GM12878 (cell line): ENCODE results near the gene SLCO2B1. TPM values are rescaled to one million over a fixed set of nuclear protein-coding genes. Genes with fewer than 3 reads are reported as not detected.

ENCODE experiments used
- ATAC-seq: fragments of 200-7000 bp; cut with Tn5 transposase; 3 replicates; pipeline ENCODE4 v1.9.1; 2020; ENCODE audit warnings: mild to moderate bottlenecking, moderate library complexity
- BruUV-seq: library from RNA; stranded (reverse); fragments of 400-500 nt; replicated peaks from 2 replicates; lab custom pipeline; 2021; lab: Mats Ljungman, UMichigan
- CTCF ChIA-PET: fragments of 300-600 bp; sonication (Branson Sonifier 250); formaldehyde crosslinking; extraction: SDS; loops from one replicate; lab custom pipeline; 2021; ENCODE audit warnings: inconsistent platforms; lab: Yijun Ruan, JAX
- POLR2A ChIA-PET: fragments of 350-600 bp; formaldehyde crosslinking; extraction: SDS; loops from one replicate; lab custom pipeline; 2021; ENCODE audit warnings: inconsistent platforms; lab: Charles Lee
- RAD21 ChIA-PET: fragments of 300-600 bp; sonication (Branson Sonifier 250); formaldehyde crosslinking; loops from one replicate; lab custom pipeline; 2023; ENCODE audit warnings: antibody characterized with exemption; ENCODE audit not compliant: unreplicated experiment; lab: Charles Lee
- SMC1A ChIA-PET: fragments of 300-600 bp; sonication (Branson Sonifier 250); formaldehyde crosslinking; loops from one replicate; lab custom pipeline; 2023; ENCODE audit not compliant: unreplicated experiment, uncharacterized antibody; lab: Charles Lee
- DNase-seq: peaks from one replicate; pipeline ENCODE4 v3.0.0-alpha.2; 2011; ENCODE audit warnings: low read depth, low spot score
- FAIRE-seq: peaks from 3 replicates; lab custom pipeline; 2011; peaks lifted over from hg19 to GRCh38; lab: Jason Lieb, UNC
- H2AFZ ChIP-seq: 2 replicates; pipeline ENCODE4 v1.6.0; 2011; ENCODE audit warnings: low read depth, low read length, control low read depth; ENCODE audit not compliant: control insufficient read depth
- H3K27ac ChIP-seq: 2 replicates; pipeline ENCODE4 v1.5.1; 2011; ENCODE audit warnings: control low read depth; ENCODE audit not compliant: control insufficient read depth, insufficient read depth
- H3K27me3 ChIP-seq, 2 experiments: replicated peaks in 1 of 2; 2 replicates each; pipeline versions ENCODE4 v1.6.0 to v1.6.1; 2011; ENCODE audit warnings: low read length in 1 of 2; ENCODE audit not compliant: control insufficient read depth in 2 of 2, insufficient read depth in 2 of 2
- H3K36me3 ChIP-seq, 2 experiments: 2 replicates each; pipeline ENCODE4 v1.5.1; 2011; ENCODE audit warnings: low read length in 1 of 2; ENCODE audit not compliant: control insufficient read depth in 2 of 2, insufficient read depth in 2 of 2
- H3K4me1 ChIP-seq: 2 replicates; pipeline ENCODE4 v1.6.1; 2011; ENCODE audit warnings: mild to moderate bottlenecking, low read length, moderate library complexity, mixed read lengths; ENCODE audit not compliant: control insufficient read depth, insufficient read depth
- H3K4me2 ChIP-seq: 2 replicates; pipeline ENCODE4 v1.6.0; 2011; ENCODE audit warnings: control low read depth; ENCODE audit not compliant: control insufficient read depth, insufficient read depth
- H3K4me3 ChIP-seq: fragments of 200-600 bp; sonication (generic); 2 replicates; pipeline ENCODE4 v1.5.1; 2016
- H3K79me2 ChIP-seq: 2 replicates; pipeline ENCODE4 v1.6.0; 2011; ENCODE audit warnings: low read length; ENCODE audit not compliant: control insufficient read depth, insufficient read depth
- H3K9ac ChIP-seq: 2 replicates; pipeline ENCODE4 v1.8.0; 2011; ENCODE audit warnings: low read length, control low read depth, mixed read lengths; ENCODE audit not compliant: control insufficient read depth, insufficient read depth
- H3K9me3 ChIP-seq: replicated peaks from 3 replicates; pipeline ENCODE4 v1.5.1; 2011; ENCODE audit warnings: mild to moderate bottlenecking, low read length; ENCODE audit not compliant: control insufficient read depth, insufficient read depth
- H4K20me1 ChIP-seq: 2 replicates; pipeline ENCODE4 v1.6.0; 2011; ENCODE audit not compliant: control insufficient read depth, insufficient read depth
- BRCA1 ChIP-seq: IDR thresholded peaks from 2 replicates; pipeline ENCODE4 v1.6.1; 2011; ENCODE audit warnings: low read depth, low read length, improper control_type of control experiment
- GATAD2B ChIP-seq: fragments of 450-650 bp; conservative IDR thresholded peaks from 2 replicates; pipeline ENCODE4 v1.6.1; 2017; ENCODE audit warnings: low read depth, mild to moderate bottlenecking, moderate library complexity
- IRF4 ChIP-seq: IDR thresholded peaks from 2 replicates; pipeline ENCODE4 v1.6.1; 2011; ENCODE audit warnings: low read depth, low read length
- MEF2B ChIP-seq: fragments of 450-650 bp; IDR thresholded peaks from 2 replicates; pipeline ENCODE4 v1.6.1; 2018; ENCODE audit warnings: mild to moderate bottlenecking, moderate library complexity; ENCODE audit not compliant: partially characterized antibody, poor library complexity, severe bottlenecking
- MTA2 ChIP-seq: fragments of 450-650 bp; IDR thresholded peaks from 2 replicates; pipeline ENCODE4 v1.6.1; 2016; ENCODE audit warnings: low read depth, mild to moderate bottlenecking, moderate library complexity
- MYC ChIP-seq: IDR thresholded peaks from 2 replicates; pipeline ENCODE4 v1.6.1; 2011; ENCODE audit warnings: mild to moderate bottlenecking, low read length, moderate library complexity, inconsistent platforms; ENCODE audit not compliant: insufficient read depth, insufficient replicate concordance, insufficient read length, severe bottlenecking
- NFYB ChIP-seq: IDR thresholded peaks from 2 replicates; pipeline ENCODE4 v1.6.1; 2011; ENCODE audit warnings: low read depth, mild to moderate bottlenecking, low read length, improper control_type of control experiment, moderate library complexity; ENCODE audit not compliant: insufficient read depth
- RFX5 ChIP-seq: IDR thresholded peaks from 2 replicates; pipeline ENCODE4 v1.6.1; 2011; ENCODE audit warnings: low read depth, low read length, improper control_type of control experiment
- WGBS: methylation state at CpG from one replicate; pipeline ENCODE4 v1.1.6; 2016; ENCODE audit warnings: low lambda C conversion rate; ENCODE audit not compliant: insufficient replicate concordance, insufficient coverage; ENCODE audit errors: missing lambda C conversion rate; 5-methylcytosine and 5-hydroxymethylcytosine counted together
- in situ Hi-C: fragments of 300-500 bp; cut with MboI; formaldehyde crosslinking; loops from 9 replicates; pipeline ENCODE4 v1.14.3; 2018; ENCODE audit warnings: mixed read lengths
- intact Hi-C: fragments of 100-400 bp; cut with micrococcal nuclease; formaldehyde crosslinking; loops from one replicate; pipeline ENCODE4 v1.14.2; 2022; ENCODE audit not compliant: unreplicated experiment
- polyA plus RNA-seq, 11 experiments: library from polyadenylated mRNA; depleted of rRNA in 4 of 11; unstranded in 6 of 11; stranded (reverse) in 5 of 11; fragments of >200 nt; fragmentation: Nextera tagmentation in 4 of 11; fragmentation: Illumina TruSeq in 1 of 11; extraction: Ambion mirVana in 4 of 11; extraction: Trizol in 1 of 11; gene quantifications; 1 replicate in 1 of 11; 2 replicates in 10 of 11; pipeline versions ENCODE4 v1.2.1 to v1.2.3, GENCODE V29; 2011 to 2016; ENCODE audit warnings: inconsistent platforms in 2 of 11, missing spikeins in 2 of 11, low read depth in 1 of 11
- total RNA-seq, 4 experiments: library from RNA; depleted of rRNA in 3 of 4; stranded (reverse); fragments of >200 nt in 3 of 4; fragmentation: Illumina TruSeq in 1 of 4; extraction: Trizol in 1 of 4; gene quantifications; 2 replicates each; pipeline versions ENCODE4 v1.2.1 to v1.2.3, GENCODE V29; 2013 to 2021

SLCO2B1 gene
- total and polyA plus RNA-seq, 10 of the 15 experiments (the other 5 are each of a cell fraction or from before 2014, with no cell fraction given): 0.05 to 3.5 (median 0.93) TPM; not detected in 2

- Histone ChIP-seq H3K9ac (no peak overlapping the region), H3K4me2 (no peak overlapping the region), H3K4me3 (no peak overlapping the region), H3K79me2 (no peaks in the 10 kb centered on the region), H3K27ac (no peak overlapping the region), H3K9me3 (no peaks in the 10 kb centered on the region), H4K20me1 (peaks cover 3% of the 10 kb centered on the region; the same call in 1 of the 2 replicates), H2AFZ (no peak overlapping the region), H3K4me1 (no peaks in the 10 kb centered on the region), H3K36me3 (no peaks in the 10 kb centered on the region), H3K27me3 (no peaks in the 10 kb centered on the region; a peak in 1 of 4 replicates)
- 63% methylated on average over 8 of the region's 8 CpGs for WGBS
- BruUV-seq: no TSS peak
- ChIA-PET SMC1A (interaction anchor here (0.7 to 1.1 kb wide), 3 partner anchors 15 to 1967 kb away, joined by 3 read pairs; no protein-coding TSS in a partner anchor), CTCF (interaction anchor here (0.6 to 1.6 kb wide), 5 partner anchors 14 to 61 kb away, joined by 3 to 9 read pairs (median 3); no protein-coding TSS in a partner anchor), RAD21 (no interaction called here), POLR2A (no interaction called here)
- ATAC-seq: no peak
- intact Hi-C loops (no loop called here), in situ Hi-C loops (no loop called here)
- FAIRE-seq: no peak
- DNase-seq: no peak
- no peak for TF ChIP-seq MTA2
- TF ChIP-seq GATAD2B: no peak
- no peak for TF ChIP-seq MEF2B
- no peak for TF ChIP-seq MYC
- no peak for TF ChIP-seq RFX5
- no peak for TF ChIP-seq IRF4
- TF ChIP-seq BRCA1: no peak
- TF ChIP-seq NFYB: no peak
These were observed 39.0 kb downstream of the SLCO2B1 start for GRCh38 chr11:75189911-75190310.
